Astrocyte of the spinal cord (primary cell): ENCODE data around the gene GATA1.

Experiments used
- DNase-seq: peaks from one replicate; pipeline ENCODE4 v3.0.0; 2011; ENCODE audit warnings: low read depth, low spot score
- H3K4me3 ChIP-seq: 2 replicates; pipeline ENCODE4 v1.5.1; 2011; ENCODE audit warnings: low read depth, mild to moderate bottlenecking, low read length, moderate library complexity
- CTCF ChIP-seq: IDR thresholded peaks from 2 replicates; pipeline ENCODE4 v1.5.1; 2012; ENCODE audit warnings: low read depth, mild to moderate bottlenecking, low read length, inconsistent platforms
- in situ Hi-C: cut with HindIII; loops from 2 replicates; pipeline ENCODE4 v1.10.0; 2017; ENCODE audit warnings: low sequenced_read_pairs

GATA1 gene

DNA sequence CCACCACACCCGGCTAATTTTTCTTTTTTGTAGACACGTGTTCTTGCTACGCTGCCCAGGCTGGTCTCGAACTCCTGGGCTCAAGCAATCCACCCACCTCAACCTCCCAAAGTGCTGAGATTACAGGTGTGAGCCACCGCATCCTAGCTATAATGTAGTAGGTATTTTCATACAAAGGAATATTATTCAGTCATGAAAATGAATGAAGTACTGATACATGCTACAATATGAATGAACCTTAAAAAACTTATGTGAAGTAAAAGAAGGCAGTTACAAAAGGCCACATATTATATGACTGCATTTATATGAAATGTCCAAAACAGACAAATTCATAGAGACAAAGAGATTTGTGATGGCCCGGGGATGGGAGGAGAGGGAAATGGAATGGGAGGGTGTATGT is 4.7 kb upstream of the GATA1 start:
- DNase-seq: no peak
- in situ Hi-C loops: no loop called here
- no peak for TF ChIP-seq CTCF
- H3K4me3 ChIP-seq: no peak overlapping the region

DNA sequence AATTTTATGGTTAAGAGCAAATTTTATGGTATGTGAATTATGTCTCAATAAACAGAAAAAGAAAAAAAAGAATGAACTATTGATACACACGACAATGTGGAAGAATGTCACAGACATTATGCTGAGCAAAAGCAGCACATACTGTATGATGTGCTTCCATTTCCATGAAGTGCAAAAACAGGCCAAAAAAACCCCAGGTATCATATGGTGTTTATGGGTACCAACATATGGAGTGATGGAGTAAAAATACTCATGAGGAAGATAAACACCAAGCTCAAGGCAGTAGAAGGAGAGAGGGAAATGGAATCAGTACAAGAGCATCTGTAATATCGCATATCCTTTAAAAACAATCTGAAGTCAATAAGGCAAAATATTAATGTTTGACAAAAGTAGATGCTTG is 4.2 kb upstream of the GATA1 start:
- no peak for TF ChIP-seq CTCF
- in situ Hi-C loops: no loop called here
- H3K4me3 ChIP-seq: no peak overlapping the region
- DNase-seq: no peak

GRCh38 chrX:48782795-48783194 is 3.6 kb upstream of the GATA1 start:
- in situ Hi-C loops: no loop called here
- DNase-seq: no peak
- TF ChIP-seq CTCF: no peak
- H3K4me3 ChIP-seq: no peak overlapping the region

- H3K4me3 ChIP-seq: no peak overlapping the region
- in situ Hi-C loops: no loop called here
- no peak for TF ChIP-seq CTCF
- no peak for DNase-seq
Observed at GRCh38 chrX:48784726-48785125, 1.7 kb upstream of the GATA1 start.

GRCh38 chrX:48785186-48785539 is 1.2 kb upstream of the GATA1 start:
- no peak for TF ChIP-seq CTCF
- H3K4me3 ChIP-seq: no peak overlapping the region
- no peak for DNase-seq
- in situ Hi-C loops: no loop called here

- no peak for DNase-seq
- no peak for TF ChIP-seq CTCF
- in situ Hi-C loops: no loop called here
- no peak overlapping the region for H3K4me3 ChIP-seq
Observed at GRCh38 chrX:48785540-48786214, 713 bp upstream of the GATA1 start.
